ENCODE results near the gene CX3CR1. TPM values are rescaled to one million over a fixed set of nuclear protein-coding genes. Genes with fewer than 3 reads are reported as not detected.
A peak's percentile ranks its signal among the peaks of the same experiment; 100 is the strongest.

Gene CX3CR1, protein sequence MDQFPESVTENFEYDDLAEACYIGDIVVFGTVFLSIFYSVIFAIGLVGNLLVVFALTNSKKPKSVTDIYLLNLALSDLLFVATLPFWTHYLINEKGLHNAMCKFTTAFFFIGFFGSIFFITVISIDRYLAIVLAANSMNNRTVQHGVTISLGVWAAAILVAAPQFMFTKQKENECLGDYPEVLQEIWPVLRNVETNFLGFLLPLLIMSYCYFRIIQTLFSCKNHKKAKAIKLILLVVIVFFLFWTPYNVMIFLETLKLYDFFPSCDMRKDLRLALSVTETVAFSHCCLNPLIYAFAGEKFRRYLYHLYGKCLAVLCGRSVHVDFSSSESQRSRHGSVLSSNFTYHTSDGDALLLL
- 1 to 10 TPM; 4.6 to 6.4 TPM for total RNA-seq
- 1 to 10 TPM; 1.8 to 5.7 (median 4.4) TPM for polyA plus RNA-seq (ENCODE audit: insufficient read length in 6 of 6)
- long read RNA-seq, donor 1, partial matches to known transcripts: 0 of 2 reads
- long read RNA-seq, donor 1, other reads (novel, unspliced or antisense): 0 of 2 reads
- long read RNA-seq, donor 2, partial matches to known transcripts: 0 of 2 reads
- long read RNA-seq, donor 2, other reads (novel, unspliced or antisense): 0 of 2 reads
- long read RNA-seq, donor 3, partial matches to known transcripts: 0 of 1 reads
- long read RNA-seq, donor 3, other reads (novel, unspliced or antisense): 0 of 1 reads
- long read RNA-seq, donor 4: 0 reads
- long read RNA-seq, donor 5, partial matches to known transcripts: 0 of 2 reads
- long read RNA-seq, donor 5, other reads (novel, unspliced or antisense): 0 of 2 reads
- long read RNA-seq, donor 6: 0 reads
- long read RNA-seq, donor 7: 0 reads
- long read RNA-seq, donor 8: 0 reads
- long read RNA-seq, donor 9: 0 reads
- long read RNA-seq, donor 10, partial matches to known transcripts: 0 of 1 reads
- long read RNA-seq, donor 10, other reads (novel, unspliced or antisense): 1 of 1 reads
- long read RNA-seq, donor 11, transcript CX3CR1-201 (2 exons, 3,151 nt): minor isoform, 7 of 17 reads
- long read RNA-seq, donor 11, transcript CX3CR1-202 (2 exons, 3,106 nt): major isoform, 9 of 17 reads
- long read RNA-seq, donor 11, partial matches to known transcripts: 0 of 17 reads
- long read RNA-seq, donor 11, other reads (novel, unspliced or antisense): 0 of 17 reads
- long read RNA-seq, donor 12, partial matches to known transcripts: 0 of 2 reads
- long read RNA-seq, donor 12, other reads (novel, unspliced or antisense): 0 of 2 reads

DNA sequence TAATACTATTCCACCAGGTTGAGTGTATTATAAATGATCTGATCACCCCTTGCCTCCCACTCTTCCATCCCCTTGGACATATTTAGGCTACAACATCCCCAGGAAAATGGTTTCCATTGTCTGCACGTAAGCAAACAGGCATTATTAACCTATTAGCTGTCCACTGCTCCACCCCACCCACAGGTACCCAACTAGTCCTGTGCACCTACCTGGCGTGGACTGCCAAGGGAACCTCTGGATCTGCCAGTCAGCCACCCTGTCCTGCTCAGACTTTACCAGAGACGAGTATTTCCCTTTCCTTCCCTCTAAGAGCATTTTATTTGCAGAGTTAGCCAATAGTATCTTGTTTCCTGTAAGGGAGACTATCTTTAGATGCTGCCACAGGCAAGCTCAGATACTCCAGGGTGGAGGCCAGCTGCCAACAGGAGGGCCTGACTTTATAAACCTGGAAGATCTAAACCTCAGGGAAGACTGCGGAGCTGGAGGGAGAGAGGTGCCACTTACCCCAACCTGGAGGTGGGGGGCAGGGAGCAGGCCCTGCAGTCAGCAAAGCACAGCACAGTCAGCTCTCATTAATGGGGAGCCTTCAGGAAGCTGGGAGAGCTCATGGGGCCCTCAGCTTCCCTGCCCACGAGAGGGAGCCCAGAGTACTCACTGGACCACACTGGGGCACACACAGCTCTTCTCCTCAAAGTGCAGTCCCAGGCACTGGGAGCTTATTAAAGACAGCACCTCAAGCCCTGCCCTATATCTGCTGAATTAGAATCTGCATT, at the start of gene CX3CR1:
TSS of gene CX3CR1 (minus strand) at position 292 of the 773 bp plus-strand sequence. CDS start 13,527 bp downstream, outside the sequence.
- H3K27ac ChIP-seq: no peak within 1 kb of the TSS
- ATAC-seq: peak; percentile 60

DNA sequence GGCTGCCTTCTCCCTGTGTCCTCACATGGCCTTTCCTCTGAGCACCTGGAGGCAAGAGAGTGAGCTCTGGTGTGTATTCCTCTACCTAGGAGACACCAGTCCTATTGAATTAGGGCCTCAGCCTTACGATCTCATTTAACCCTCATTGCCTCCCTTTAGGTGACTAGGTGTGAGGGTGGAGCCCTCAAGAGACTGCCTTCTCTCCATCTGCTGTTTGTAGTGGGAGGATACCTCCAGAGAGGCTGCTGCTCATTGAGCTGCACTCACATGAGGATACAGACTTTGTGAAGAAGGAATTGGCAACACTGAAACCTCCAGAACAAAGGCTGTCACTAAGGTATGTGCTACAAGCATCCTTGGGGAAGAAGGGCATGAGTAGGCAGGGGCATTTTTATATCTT, 49.7 kb upstream of the CX3CR1 start, which contains the start of gene CCR8:
TSS of gene CCR8 (plus strand) at position 217 of the 400 bp plus-strand sequence. CDS start 2,623 bp downstream, outside the sequence.
- H3K27me3 ChIP-seq: no peaks in the 10 kb centered on the region
- no peak for ATAC-seq
- TF ChIP-seq, protein P1, sequence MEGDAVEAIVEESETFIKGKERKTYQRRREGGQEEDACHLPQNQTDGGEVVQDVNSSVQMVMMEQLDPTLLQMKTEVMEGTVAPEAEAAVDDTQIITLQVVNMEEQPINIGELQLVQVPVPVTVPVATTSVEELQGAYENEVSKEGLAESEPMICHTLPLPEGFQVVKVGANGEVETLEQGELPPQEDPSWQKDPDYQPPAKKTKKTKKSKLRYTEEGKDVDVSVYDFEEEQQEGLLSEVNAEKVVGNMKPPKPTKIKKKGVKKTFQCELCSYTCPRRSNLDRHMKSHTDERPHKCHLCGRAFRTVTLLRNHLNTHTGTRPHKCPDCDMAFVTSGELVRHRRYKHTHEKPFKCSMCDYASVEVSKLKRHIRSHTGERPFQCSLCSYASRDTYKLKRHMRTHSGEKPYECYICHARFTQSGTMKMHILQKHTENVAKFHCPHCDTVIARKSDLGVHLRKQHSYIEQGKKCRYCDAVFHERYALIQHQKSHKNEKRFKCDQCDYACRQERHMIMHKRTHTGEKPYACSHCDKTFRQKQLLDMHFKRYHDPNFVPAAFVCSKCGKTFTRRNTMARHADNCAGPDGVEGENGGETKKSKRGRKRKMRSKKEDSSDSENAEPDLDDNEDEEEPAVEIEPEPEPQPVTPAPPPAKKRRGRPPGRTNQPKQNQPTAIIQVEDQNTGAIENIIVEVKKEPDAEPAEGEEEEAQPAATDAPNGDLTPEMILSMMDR (IDR thresholded peaks at IDR 0.05): no peak
- no peak for DNase-seq
- H3K4me1 ChIP-seq: no peaks in the 10 kb centered on the region
- no peaks in the 10 kb centered on the region for H3K9me3 ChIP-seq
- H3K27ac ChIP-seq: no peak within 1 kb of the TSS
- intact Hi-C loops (cut with DNase I): no loop called here
- H3K4me3 ChIP-seq: no peak within 1 kb of the TSS
- no peaks in the 10 kb centered on the region for H3K36me3 ChIP-seq

More for the DNA sequence above, at the start of gene CX3CR1:
- no peak for DNase-seq
- Histone ChIP-seq H3K27me3 (no peaks in the 10 kb centered on the region), H3K4me1 (peaks cover 0 to 45% of the 10 kb centered on the region in 2 donors), H3K4me3 (no peak within 1 kb of the TSS), H3K36me3 (no peaks in the 10 kb centered on the region), H3K9me3 (no peaks in the 10 kb centered on the region)
- TF ChIP-seq, protein P1 (IDR thresholded peaks at IDR 0.05): no peak
- intact Hi-C loops (cut with DNase I): loop anchor here in 1 of 2 donors (5.0 kb wide), 1 partner anchor 73 kb away; no protein-coding TSS in a partner anchor

DNA sequence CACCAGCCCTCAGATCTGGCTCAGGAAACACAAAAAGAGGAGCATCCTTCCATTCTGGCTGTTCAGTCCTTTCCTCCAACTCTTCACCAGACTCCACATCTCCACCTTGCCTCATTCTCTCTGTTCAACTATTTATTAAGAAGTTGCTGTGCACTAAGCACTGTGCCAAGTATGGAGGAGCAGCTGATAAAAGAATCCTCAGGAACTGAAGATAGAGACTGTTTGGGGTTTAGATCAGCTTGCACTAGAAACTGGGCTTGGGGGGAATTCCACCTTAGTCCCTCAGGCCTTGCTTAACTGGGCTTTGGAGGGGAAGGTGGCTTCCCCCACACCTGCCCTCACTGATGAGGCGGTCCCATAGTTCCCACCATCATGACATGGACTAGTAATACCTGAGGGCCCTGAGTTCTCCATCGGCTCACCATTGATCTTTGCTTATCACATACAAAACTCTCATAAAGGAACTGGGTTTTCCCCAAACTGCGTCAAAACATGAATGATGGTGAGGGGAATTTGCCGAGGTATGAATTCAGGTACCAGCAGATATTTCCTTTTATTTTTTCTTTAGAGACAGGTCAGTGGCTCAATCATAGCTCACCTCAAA, 48.0 kb upstream of the CX3CR1 start:
- intact Hi-C loops (cut with DNase I): no loop called here
- H3K27ac ChIP-seq: no peak overlapping the region
- no peaks in the 10 kb centered on the region for H3K9me3 ChIP-seq

More for the DNA sequence above, 48.0 kb upstream of the CX3CR1 start:
- Histone ChIP-seq H3K4me3 (no peak overlapping the region), H3K36me3 (no peaks in the 10 kb centered on the region), H3K27me3 (no peaks in the 10 kb centered on the region), H3K4me1 (no peaks in the 10 kb centered on the region)
- DNase-seq (no peak), ATAC-seq (no peak)
- TF ChIP-seq, protein P1 (IDR thresholded peaks at IDR 0.05): no peak

All from left lung (tissue), 14 donors.